NK-92 (cell line): ENCODE data around the gene FAM241A.
"Not testable (repeated sequence)": the region's sequence is repeated elsewhere in the genome, so short reads cannot be mapped to it uniquely, and the experiment has no call there.

Experiments used
- DNase-seq: peaks from one replicate; lab custom pipeline; 2025; ENCODE audit not compliant: unreplicated experiment; lab: John Stamatoyannopoulos, UW

FAM241A gene

GRCh38 chr4:112136551-112136950 is 8.7 kb upstream of the FAM241A start:
- DNase-seq, result no peak

- DNase-seq, result no peak
Observed at GRCh38 chr4:112138538-112138937, 6.7 kb upstream of the FAM241A start.

GRCh38 chr4:112140536-112140935 is 4.7 kb upstream of the FAM241A start:
- no peak for DNase-seq

GRCh38 chr4:112141366-112142138 is 3.7 kb upstream of the FAM241A start:
- DNase-seq, result no peak

GRCh38 chr4:112142182-112142581 is 3.1 kb upstream of the FAM241A start:
- DNase-seq, result no peak

GRCh38 chr4:112143781-112144180 is 1.5 kb upstream of the FAM241A start:
- DNase-seq, result no peak

GRCh38 chr4:112144546-112145325 is 518 bp upstream of the FAM241A start:
- DNase-seq, result no peak

GRCh38 chr4:112145790-112146501 is 692 bp downstream of the FAM241A start:
- DNase-seq, result no peak

- DNase-seq, result no peak
Observed at GRCh38 chr4:112146502-112146813, 1.2 kb downstream of the FAM241A start.

- no peak for DNase-seq
Observed at GRCh38 chr4:112147697-112148096, 2.4 kb downstream of the FAM241A start.

- no peak for DNase-seq
Observed at GRCh38 chr4:112150920-112151319, 5.7 kb downstream of the FAM241A start.

GRCh38 chr4:112152521-112152920 is 7.3 kb downstream of the FAM241A start:
- DNase-seq, result no peak

- DNase-seq, result no peak
Observed at GRCh38 chr4:112153211-112153791, 8.0 kb downstream of the FAM241A start.

GRCh38 chr4:112156112-112156511 is 10.9 kb downstream of the FAM241A start:
- no peak for DNase-seq

GRCh38 chr4:112156553-112156952 is 11.3 kb downstream of the FAM241A start:
- DNase-seq, result no peak

- DNase-seq, result not testable (repeated sequence)
Observed at GRCh38 chr4:112163706-112164105, 18.5 kb downstream of the FAM241A start.

- DNase-seq, result no peak
Observed at GRCh38 chr4:112167794-112168193, 22.5 kb downstream of the FAM241A start.

- no peak for DNase-seq
Observed at GRCh38 chr4:112168719-112169500, 23.7 kb downstream of the FAM241A start.

- DNase-seq, result no peak
Observed at GRCh38 chr4:112170451-112170993, 25.3 kb downstream of the FAM241A start.

GRCh38 chr4:112171051-112171763 is 26.0 kb downstream of the FAM241A start:
- not testable (repeated sequence) for DNase-seq
